Stimulated activated CD8-positive, alpha-beta memory T cell treated with anti-CD3 and anti-CD28 coated beads, Interleukin-7, amount 100 ng/mL, for 24 hours (primary cell): ENCODE data around the gene SVBP.
A peak's percentile ranks its signal among the peaks of the same experiment; 100 is the strongest.
"Not testable (repeated sequence)": the region's sequence is repeated elsewhere in the genome, so short reads cannot be mapped to it uniquely, and the experiment has no call there.

Experiments used
- DNase-seq: peaks from one replicate; pipeline ENCODE4 v3.0.0-alpha.2; 2020; ENCODE audit warnings: low read depth

The SVBP gene, protein sequence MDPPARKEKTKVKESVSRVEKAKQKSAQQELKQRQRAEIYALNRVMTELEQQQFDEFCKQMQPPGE

DNA sequence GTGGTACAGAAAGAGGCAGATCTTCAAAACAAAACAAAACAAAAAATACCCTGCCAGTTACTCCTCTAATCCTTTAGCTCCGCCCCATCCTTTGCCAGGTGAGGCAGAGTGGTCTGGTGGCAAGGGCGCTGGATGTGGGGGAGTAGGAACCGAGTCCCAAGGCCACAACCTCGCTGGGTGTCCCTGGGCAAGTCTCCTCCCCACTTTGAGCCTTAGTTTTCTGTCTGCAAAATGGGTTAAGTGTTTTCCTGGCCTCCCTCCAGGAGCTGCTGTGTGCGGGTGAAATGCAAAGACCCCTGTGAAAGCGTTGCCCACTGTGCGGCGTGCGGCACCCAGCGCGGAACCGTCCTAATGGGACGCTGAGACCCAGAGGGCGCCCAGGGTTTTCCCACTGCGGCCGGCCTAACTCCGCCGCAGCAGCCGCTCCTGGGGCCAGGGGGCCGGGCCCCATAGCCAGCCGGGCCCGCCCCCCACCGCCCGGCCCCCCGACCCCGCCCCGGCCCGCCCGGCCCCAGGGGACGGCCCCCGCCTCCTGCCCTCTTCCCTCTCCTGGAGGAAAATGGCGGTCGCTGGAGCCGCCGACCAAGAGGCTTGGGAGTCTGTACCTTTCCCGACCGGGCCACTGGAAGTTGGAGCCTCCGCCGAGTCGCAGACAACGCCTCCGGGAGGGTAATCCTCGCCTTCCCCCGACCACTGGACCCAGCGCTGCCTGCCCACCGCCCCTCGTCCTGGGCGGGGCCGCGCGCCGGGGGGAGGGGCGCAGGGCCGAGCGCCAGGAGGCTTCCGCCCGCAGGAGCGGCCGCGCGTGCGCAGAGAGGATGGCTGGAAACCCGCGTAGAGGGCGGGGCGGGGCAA is at the start of gene SVBP, which contains the start of gene ERMAP:
TSS of gene SVBP (minus strand) at position 813 of the 855 bp plus-strand sequence. CDS start 853 bp downstream, outside the sequence.
TSS of gene ERMAP (plus strand) at position 538 of the 855 bp plus-strand sequence. CDS start 13,327 bp downstream, outside the sequence.
- DNase-seq = peak; percentile 86

DNA sequence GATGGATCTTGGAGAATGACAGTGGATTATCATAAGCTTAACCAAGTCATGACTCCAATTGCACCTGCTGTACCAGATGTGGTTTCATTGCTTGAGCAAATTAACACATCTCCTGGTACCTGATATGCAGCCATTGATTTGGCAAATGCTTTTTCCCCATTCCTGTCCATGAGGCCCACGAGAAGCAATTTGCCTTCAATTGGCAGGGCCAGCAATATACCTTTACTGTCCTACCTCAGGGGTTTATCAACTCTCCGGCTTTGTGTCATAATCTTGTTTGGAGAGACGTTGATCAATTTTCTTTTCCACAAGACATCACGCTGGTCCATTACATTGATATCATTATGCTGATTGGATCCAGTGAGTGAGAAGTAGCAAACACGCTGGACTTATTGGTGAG is 49.4 kb upstream of the SVBP start:
- no peak for DNase-seq

DNA sequence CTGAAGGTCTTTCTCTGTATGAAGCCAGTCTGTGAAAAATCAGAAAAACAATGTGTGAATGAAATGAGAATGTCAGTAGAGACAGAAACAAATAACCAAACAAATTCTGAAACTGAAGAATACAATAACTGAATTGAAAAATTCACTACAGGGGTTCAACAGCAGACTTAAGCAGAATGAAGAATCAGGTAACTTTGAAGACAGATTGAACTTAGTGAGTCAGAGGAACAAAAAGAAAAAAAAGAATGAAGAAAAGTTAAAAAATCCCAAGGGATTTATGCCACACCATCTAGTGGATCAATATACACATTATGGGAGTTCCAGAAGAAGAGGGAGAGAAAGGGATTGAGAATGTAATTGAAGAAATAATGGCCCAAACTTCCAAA is 43.8 kb upstream of the SVBP start:
- DNase-seq = no peak

DNA sequence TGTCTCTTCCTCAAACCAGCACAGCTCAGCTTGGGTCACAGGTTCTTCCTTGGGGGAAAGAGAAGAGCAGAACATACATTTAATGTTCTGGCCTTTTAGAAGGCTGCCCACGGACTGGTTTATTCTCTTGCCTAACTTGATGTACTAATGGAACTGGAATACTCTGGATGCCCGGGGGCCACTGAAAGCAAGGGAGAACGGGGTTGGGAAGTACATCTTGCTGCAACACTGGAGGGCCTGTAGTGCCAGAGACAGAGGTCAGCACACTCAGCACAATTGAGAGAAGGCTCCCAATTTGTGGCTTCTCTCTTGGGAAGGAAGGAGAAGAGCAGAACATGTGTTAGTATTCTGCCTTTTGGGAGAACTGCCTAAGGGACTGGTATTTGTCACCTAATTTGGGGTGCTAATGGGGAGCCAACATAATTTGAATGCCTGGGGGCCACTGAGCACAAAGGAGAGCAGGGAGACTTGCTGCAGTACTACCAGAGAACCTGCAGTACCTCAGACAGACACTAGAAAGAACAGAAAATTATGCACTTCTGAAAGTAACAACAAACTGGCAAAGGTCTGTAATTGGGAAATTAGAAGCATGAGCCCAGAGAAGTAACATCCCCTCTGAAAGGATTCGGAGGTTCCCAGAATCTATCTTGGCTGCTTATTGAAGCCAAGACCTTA is 43.3 kb upstream of the SVBP start:
- no peak for DNase-seq

DNA sequence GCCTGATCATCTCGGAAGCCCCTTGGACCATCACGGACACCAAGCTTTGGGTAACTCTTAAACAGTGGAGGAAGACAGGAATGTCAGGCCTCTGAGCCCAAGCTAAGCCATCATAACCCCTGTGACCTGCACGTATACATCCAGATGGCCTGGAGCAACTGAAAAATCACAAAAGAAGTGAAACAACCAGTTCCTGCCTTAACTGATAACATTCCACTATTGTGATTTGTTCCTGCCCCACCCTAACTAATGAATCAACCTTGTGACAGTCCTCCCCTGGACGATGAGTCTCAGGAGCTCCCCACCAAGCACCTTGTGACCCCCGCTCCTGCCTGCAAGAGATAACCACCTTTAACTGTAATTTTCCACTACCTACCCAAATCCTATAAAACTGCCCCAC is 42.2 kb upstream of the SVBP start:
- DNase-seq = not testable (repeated sequence)

DNA sequence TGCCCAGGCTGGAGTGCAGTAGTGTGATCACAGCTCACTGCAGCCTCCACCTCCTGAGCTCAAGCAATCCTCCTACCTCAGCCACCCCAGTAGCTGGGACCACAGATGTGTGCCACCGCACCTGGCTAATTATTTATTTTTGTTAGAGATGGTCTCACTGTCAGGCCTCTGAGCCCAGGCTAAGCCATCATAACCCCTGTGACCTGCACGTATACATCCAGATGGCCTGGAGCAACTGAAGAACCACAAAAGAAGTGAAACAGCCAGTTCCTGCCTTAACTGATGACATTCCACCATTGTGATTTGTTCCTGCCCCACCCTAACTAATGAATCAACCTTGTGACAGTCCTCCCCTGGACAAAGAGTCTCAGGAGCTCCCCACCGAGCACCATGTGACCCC is 39.4 kb upstream of the SVBP start:
- not testable (repeated sequence) for DNase-seq

DNA sequence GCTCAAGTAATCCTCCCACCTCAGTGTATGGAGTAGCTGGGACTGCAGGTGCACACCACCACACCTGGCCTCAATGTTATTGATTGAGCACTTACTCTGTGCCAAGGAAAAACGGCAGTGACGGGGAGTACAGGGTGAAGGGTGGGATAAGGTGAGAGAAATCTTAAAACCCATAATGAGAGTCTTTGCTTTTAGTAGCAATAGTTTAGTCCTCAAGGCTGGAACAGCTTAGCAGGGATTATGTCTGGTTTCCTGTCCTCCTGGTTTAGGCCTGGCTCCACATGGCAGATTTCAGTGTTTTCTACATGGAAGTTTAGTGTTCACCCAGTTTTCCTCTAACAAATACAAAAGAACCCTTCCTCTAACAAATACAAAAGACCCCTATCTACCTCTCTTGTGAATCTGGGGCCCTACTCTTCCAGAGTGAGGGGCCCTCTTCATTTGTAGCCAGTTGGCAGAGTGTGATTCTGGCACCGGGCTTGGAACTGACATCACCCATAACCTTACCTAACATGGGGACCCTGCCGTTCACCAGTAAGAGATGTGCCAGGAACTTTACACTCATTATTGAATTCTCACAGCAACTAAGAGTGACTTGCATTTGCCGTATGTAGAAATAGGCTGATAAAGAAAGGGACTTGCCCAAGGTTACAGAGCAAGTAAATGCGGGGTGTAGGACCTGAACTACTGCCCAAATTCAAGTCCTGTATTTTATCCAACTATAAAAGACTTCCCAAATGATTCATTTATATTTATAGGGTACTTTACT is 36.1 kb upstream of the SVBP start:
- DNase-seq = no peak

DNA sequence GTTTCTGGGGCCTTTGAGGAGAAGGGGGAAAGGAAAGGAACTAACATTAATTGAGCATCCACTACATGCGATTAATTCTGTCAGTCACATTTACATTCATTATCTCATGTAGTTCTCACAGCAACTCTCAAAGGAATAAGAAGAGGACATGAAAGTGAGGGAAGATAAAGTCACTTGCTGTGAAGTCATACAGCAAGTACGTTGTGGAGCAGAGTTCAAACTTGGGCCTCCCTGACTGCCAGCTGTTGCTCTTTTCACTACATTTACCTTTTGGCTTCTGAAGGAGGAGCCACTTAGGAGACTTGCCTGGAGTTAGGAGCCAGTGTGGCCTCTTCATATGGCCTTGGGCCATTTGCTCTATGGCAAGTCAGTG is 35.4 kb upstream of the SVBP start:
- DNase-seq = no peak

DNA sequence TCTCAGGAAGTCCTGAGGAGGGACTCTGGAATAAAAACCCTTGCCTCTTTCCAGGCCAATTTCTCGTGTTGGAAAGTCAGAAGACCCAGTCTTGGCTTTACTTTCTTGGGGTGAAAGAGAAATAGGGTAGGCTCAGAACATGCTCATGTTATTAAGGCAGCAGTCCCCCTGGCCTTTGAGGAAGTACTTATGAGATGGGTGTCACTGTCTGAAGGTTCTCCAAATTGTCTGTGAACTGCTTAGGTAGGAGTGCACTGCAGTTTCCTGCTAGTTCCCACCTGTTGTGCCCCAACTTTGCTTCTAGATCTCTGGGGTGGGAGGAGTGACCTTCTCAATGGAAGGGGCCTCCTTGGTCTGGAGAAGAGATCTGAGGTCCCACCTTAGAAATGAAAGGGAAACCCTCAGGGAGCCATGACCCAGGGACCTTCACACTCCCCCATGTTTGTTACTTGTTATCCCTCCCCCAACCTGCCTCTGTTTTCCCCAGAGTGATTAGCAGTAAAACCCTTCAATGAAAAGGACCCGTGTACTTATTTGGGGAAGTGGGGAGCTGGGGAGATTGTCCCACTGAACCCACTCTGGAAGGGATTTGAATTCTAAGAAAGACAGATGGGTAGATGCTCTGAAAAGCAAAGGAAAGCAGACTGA is 34.9 kb upstream of the SVBP start:
- no peak for DNase-seq

DNA sequence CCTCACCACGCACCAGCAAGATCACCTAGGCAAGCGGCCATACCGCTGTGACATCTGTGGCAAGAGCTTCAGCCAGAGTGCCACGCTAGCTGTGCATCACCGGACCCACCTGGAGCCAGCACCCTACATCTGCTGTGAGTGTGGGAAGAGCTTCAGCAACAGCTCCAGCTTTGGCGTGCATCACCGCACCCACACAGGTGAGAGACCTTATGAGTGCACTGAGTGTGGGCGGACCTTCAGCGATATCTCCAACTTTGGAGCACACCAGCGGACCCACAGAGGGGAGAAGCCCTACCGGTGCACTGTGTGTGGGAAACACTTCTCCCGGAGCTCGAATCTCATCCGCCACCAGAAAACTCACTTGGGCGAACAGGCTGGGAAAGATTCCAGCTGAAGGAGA is 34.2 kb upstream of the SVBP start:
- DNase-seq = no peak

DNA sequence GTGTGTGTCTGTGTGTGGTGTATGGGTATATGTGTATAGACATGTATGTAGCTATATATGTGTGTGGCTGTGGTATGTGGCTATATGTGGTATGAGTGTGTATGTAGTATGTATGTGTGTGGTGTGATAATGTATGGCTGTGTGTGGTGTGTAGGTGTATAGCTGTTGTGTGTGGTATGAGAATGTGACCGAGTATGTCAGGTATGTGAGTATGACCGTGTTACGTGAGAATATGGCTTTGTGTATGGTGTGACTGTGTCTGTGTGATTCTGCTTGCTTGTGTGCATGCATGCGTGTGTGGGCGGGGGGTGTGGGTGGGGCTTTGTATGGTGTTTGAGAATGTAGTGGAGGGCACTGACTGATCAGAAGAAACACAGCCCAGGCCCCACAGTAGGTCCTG is 32.7 kb upstream of the SVBP start:
- DNase-seq = no peak

DNA sequence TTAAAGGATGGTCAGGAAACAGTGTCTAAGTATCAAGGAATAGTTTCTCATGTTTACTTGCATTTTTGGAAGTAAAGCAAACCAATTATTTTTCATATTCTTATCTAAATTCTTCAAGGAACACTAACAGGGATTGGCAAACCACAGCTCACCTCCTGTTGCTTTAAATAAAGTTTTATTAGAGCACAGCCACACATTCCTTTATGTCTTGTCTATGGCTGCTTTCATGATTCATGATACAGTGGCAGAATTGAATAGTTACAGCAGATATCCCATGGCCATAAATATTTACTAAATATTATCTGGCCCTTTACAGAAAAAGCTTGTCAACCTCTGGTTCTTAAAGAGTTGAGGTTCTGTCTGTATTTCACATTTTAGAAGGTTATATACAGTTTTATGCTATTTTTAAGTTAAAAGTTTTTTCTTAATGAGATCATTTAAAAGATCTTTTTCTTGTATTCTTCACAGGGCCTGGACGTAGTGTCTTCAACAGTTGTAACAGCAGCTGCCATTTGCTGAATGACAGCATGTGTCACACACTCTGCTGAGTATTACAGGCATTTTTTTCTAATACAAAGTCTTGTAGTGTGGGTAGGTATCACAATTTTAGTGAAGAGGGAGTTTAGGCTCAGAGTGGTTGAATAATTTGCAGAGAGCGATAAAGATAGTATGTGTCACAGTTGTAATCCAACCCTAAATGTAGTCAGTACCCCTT is 31.8 kb upstream of the SVBP start:
- DNase-seq = no peak

DNA sequence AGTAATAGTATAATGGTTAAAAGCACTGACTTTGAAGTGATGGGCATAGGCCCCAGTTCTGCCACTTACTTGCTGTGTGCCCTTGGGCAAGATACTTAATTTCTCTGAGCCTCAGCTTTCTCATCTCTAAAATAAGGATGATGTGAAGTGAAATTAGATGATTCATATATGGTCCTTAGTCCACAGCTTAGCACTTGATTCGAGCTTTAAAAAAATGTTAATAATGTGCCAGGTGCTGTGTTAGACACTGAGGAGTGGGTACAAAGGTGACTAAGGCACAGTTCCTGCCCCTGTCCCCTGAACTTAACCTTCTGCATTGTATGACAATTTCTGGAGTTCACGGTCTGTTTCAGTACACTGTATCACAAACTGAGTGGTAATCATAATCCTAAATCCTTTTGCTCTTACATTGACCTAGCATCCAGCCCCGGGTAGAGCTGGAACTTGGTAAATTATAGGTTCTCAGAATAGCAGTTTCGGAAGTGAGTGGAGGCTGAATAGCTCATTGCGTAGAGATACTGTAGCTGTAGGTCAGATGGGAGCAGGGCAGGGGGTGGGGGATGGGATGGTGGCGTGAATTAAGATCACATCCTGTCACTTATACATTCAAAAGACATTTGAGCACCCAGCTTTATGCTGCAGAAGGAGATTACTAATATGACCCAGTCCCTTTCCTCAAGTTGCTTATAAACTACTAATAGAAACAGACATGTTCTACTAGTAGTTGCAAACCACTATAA is 30.7 kb upstream of the SVBP start:
- DNase-seq = no peak

DNA sequence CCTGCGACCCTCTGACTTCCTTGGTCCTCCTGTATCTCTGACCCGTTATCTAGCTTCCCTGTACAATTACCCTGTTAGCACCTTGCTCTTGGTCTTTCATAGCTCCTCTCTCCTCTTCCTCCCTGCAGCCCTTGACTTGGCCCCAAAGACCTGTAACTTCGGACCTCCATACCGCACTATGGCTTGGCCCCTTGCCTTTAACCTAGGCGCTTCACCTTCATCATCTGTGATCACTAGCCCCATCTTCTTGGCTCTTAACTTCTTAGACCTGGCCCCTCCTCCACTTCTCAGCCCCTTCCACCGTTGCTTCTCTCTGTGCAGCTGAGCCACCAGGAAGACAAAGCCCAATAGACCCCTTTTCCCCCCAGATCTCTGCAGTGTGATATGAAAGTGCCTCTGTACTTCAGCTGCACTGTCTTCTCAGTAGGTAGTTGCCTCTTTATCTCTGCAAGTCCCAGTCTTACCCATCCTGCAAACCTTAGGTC is 30.0 kb upstream of the SVBP start:
- no peak for DNase-seq

DNA sequence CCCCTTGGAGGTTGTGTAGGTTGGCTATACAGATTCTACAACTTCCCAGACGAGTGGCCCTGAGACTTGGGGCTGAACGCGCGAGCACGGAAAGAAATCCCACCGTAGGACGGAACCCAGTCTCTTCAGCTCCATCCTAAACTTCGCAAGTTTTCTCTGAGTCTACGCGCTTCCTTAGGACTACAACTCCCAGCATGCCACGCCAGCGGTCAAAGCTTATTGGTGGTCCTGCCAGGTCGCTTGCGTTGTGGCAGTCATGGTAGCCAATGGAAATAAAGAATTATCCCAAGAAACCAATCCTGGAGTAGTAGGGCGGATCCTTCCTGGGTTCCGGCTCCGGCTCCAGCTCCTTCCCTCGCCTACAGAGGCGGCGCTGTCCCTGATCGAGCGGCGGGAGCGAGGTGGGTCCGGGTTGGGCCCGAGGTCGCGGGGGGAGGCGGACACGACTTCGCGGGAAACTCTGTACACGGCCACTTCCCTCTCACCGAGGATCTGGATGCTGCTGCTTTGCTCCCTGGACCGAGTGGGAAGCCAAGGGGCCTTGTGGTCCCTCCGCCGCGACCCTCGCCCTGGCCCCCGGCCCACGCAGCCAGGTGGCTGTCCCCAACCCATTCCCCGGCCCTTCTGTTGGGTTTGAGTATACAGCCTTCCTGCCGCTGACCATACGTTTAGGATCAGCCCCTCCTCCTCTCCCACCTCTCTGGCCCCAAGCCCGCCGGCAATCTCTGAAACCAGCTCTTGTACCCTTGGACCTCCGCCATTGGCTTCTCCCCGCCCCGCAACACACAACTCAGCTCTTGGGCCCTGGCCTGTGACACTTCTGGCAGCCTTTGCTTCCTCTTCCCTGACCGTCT is 29.3 kb upstream of the SVBP start, which contains the start of gene ZNF691:
TSS of gene ZNF691 (plus strand) at position 357 of the 854 bp plus-strand sequence. CDS start 3,046 bp downstream, outside the sequence.
- DNase-seq = peak; percentile 61

DNA sequence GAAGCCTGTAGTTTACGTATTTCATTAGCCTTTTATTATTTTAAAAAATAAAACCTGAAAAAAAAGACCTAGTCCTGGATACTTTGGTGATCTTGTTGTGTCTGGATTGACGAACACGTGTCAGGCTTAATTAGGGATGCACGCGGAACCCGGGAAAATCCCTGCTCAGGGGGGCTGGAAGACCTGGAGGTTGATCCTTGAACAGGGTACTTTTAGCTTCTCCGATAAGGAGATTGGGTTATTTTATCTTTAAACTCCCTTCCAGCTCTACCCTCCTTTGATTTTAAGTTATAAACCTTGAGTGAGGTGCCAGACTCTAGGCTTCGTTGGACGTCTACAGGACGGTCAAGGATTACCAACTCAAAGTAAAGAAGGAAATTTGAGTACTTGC is 28.7 kb upstream of the SVBP start:
- DNase-seq = no peak

DNA sequence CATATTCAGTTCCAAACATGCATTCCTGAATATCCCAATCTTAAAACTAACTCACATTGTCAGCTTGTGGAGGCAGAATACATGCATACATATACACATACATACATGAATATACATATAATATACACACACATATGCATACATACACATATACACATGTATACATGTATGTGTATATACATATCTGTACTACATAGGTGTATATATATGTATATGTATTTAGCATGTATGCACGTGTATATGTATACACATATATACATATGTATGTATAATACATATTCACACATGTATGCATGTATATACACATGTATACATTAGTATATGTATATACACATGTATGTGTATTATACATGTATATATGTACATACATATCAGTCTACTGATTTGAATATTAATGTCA is 28.0 kb upstream of the SVBP start:
- DNase-seq = no peak

DNA sequence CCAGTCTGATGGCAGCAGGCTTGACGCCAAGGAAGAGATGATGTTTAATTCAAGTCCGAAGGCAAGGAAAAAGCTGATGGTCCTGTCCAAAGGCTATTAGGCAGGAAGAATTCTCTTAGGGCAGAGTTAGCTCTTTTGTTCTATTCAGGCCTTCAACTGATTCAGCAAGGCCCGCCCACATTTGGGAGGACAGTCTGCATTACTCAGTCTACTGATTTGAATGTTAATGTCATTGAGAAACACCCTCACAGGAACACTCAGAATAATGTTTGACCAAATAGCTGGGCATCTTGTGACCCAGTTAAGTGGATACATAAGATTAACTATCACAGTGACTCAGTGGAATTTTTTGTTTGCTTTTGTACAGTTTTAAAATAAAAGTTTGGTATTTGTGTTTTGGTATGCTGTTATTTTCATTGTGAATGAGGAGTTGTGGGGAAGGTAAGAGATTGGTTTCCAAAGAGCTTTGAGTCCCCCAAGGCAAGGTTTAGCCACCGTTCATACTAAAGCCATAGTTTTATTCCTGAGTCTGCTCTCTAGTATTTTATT is 27.5 kb upstream of the SVBP start:
- DNase-seq = no peak
